ENCODE results near the gene FOXP2. TPM values are rescaled to one million over a fixed set of nuclear protein-coding genes. Genes with fewer than 3 reads are reported as not detected.

Gene FOXP2
- total RNA-seq, 3 donors from 2014 or later, result 5.9 to 21.3 (median 11.1) TPM

- Histone ChIP-seq H3K27me3 (no peaks in the 10 kb centered on the region), H3K9me3 (no peaks in the 10 kb centered on the region), H3K4me1 (no peaks in the 10 kb centered on the region), H3K27ac (no peak overlapping the region), H3K4me3 (no peak overlapping the region), H3K36me3 (no peaks in the 10 kb centered on the region)
- TF ChIP-seq POLR2A (IDR thresholded peaks at IDR 0.05) (no peak), CTCF (IDR thresholded peaks at IDR 0.05) (no peak), POLR2AphosphoS5 (IDR thresholded peaks at IDR 0.05) (no peak)
- intact Hi-C loops (cut with DNase I; ENCODE audit: low total_unique reads), result no loop called here
- DNase-seq (ENCODE audit: low spot score in 2 of 2), result no peak
Observed at GRCh38 chr7:114740941-114741340, 326.3 kb downstream of the FOXP2 start.

GRCh38 chr7:114741911-114742310, 327.3 kb downstream of the FOXP2 start:
- DNase-seq (ENCODE audit: low spot score in 2 of 2), result no peak
- Histone ChIP-seq H3K27ac (no peak overlapping the region), H3K4me1 (no peaks in the 10 kb centered on the region), H3K27me3 (no peaks in the 10 kb centered on the region), H3K4me3 (no peak overlapping the region), H3K36me3 (no peaks in the 10 kb centered on the region), H3K9me3 (no peaks in the 10 kb centered on the region)
- intact Hi-C loops (cut with DNase I; ENCODE audit: low total_unique reads), result no loop called here
- TF ChIP-seq POLR2A (IDR thresholded peaks at IDR 0.05), result no peak
- TF ChIP-seq POLR2AphosphoS5 (IDR thresholded peaks at IDR 0.05), result no peak
- TF ChIP-seq CTCF (IDR thresholded peaks at IDR 0.05), result no peak
